GM18861 (cell line): ENCODE measurements around the gene TBCE.
"Not testable (repeated sequence)": the region's sequence is repeated elsewhere in the genome, so short reads cannot be mapped to it uniquely, and the experiment has no call there.

Experiments
- ATAC-seq: cut with Tn5 transposase; IDR thresholded peaks from one replicate; pipeline ENCODE4 v1.9.1; 2021; ENCODE audit not compliant: unreplicated experiment

TBCE gene

DNA sequence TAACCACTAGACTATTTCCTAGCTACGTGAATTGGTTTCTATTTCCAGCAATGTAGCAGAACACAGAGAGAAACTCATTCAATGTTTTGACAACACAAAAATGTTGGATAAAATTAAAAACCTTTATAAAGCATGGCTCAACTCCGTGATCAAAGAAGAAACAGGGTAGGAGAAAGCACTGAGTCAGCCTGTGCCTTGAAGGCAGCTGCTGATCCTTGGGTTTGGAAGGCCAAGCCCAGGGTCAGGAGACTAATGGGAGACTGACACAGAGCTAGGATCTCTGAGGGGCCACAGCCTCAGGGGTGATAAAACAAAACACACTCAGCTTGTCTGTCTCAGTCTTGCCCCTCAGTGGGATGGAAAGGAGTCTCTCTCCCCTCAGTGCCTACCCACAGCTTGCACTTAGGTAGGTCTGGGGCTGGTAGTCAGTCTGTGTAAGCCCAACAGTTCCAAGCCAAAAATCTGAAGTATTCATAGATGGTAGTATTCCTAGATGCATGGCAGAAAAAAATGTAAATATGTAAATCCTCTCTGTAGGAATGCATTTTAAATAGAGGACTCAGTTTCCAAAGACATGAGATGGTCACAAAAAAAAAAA lies 83.8 kb downstream of the TBCE start:
- ATAC-seq = no peak

DNA sequence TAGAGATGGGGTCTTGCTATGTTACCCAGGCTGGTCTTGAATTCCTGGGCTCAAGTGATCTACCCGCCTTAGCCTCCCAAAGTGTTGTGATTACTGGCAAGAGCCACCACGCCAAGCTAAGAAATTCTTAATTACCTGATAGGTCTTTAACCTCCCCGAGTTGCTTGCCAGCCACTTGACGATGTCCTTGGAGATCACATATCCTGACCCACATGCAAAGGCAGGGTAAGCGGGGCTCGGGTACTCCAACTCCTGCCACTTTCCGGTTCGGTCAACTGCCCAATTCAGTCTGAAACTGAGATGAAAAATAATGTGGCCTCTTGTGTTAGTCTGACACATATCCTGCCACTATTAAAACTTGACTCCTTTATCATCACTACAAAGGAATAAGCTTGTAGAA lies 86.8 kb downstream of the TBCE start:
- no peak for ATAC-seq

DNA sequence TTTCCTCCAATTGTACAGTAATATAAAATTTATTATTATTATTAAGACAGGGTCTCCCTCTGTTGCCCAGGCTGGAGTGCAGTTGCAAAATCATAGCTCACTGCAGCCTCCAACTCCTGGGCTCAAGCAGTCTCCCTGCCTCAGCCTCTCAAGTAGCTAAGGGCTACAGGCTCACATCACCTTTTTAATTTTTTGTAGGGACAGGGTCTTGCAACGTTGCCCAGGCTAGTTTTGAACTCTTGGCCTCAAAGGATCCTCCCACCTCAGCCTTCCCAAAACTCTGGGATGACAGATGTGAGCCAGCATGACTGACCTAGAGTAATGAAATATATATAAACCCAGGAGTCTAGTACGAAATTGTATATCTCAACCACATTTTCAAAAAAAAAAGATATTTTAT lies 87.9 kb downstream of the TBCE start:
- no peak for ATAC-seq

DNA sequence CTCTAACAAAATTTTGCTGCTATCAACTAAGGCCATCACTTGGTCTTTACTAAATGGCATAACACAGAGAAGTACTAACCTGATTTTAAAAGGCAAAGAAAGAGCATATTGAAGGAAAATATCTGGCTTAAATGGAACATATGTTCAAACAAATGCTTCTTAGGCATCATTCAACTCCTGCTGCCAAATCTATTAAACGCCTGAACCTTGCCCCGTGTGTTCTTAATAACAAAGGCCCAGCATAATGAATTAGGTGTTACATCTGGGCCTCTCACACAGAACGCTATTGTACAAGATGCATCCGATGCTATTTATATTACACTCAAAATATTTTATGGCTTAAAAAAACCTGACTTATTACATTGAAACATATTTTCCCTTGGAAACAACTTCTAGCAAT lies 88.6 kb downstream of the TBCE start:
- ATAC-seq = no peak

DNA sequence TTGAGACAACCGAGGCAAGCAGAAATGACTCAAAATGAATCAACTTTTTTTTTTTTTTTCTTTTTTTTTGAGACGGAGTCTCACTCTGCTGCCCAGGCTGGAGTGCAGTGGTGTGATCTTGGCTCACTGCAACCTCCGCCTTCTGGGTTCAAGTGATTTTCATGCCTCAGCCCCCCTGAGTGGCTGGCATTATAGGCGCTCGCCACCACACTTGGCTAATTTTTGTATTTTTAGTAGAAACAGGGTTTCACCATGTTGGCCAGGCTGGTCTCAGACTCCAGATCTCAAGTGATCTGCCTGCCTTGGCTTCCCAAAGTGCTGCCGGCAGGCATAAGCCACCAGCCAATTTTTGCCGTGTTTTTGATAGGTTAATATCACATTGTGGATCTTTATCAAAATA lies 90.6 kb downstream of the TBCE start:
- ATAC-seq = not testable (repeated sequence)

DNA sequence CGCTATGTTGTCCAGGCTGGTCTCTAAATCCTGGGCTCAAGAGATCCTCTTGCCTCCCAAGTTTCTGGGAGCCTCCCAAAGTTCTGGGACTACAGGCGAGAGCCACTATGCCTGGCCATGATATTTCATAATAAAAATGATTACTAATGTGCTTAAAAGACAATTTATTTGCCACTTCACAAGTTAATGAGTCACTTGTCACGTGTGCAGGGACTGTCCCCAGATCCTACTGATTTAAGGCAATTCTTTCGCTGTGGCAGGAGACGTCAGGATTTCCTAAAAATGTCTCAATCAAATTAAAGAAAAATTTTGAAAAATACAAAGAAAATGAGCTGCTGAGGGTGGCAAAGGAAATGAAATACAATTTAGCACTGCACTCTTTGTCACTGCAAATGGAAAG lies 93.5 kb downstream of the TBCE start:
- ATAC-seq = no peak

DNA sequence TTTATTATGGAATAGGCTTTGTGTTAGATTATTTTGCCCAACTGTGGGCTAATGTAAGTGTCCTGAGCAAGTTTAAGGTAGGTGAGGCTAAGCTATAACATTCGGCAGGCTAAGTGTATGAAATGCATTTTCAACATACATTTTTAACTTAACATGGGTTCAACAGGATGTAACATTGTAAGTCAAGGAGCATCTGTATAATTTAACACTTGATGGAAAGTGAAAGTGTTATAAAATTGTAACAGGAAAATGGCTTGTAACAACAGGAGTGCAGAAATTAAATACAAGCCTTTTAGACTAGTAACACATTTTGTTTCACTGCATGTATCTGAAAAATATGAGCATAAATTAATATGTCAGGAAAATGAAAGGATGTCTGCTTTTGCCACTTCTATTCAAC lies 94.7 kb downstream of the TBCE start:
- no peak for ATAC-seq

DNA sequence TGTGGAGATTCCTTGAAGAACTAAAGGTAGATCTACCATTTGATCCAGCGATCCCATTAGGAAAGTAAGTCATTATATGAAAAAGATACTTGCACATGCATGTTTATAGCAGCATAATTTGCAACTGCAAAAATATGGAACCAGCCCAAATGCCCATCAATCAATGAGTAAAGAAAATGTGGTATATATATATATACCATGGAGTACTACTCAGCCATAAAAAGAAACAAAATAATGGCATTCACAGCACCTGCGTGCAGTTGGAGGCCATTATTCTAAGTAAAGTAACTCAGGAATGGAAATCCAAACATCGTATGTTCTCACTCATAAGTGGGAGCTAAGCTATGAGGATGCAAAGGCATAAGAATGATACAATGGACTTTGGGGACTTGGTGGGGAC lies 95.6 kb downstream of the TBCE start:
- ATAC-seq = not testable (repeated sequence)

DNA sequence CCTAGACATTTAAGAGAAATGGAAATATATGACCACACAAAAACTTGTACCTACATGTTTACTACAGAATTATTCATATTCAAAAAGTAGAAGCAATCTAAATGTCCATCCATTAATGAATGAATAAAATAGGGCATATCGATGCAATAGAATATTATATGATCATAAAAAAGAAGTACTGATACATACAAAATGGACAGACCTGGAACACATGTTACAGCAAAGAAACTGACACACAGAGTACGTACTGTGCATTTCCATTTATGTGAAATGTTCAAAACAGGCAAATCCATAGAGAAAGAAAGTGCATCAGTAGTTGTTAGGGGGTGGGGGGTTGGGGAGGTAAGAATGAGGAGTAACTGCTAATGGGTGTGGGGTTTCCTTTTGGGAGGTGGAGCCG lies 97.8 kb downstream of the TBCE start:
- no peak for ATAC-seq

DNA sequence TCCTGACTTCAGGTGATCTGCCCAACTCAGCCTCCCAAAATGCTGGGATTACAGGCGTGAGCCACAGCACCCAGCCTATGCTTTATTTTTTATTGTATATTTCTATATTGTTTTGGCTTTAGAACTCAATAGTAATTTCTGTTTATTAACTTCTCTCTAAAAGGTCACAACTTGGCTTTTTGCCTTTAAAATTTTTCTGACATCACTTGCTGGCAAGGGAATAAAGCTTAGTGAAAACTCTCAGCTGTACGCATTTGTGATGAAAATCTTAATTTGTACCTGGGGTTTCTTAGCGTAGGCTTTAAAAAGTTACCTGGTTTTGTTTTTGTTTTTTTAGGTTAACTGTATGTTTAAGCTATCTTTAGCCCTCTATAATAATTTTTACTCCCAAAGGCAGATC lies 100.8 kb downstream of the TBCE start:
- ATAC-seq = no peak

DNA sequence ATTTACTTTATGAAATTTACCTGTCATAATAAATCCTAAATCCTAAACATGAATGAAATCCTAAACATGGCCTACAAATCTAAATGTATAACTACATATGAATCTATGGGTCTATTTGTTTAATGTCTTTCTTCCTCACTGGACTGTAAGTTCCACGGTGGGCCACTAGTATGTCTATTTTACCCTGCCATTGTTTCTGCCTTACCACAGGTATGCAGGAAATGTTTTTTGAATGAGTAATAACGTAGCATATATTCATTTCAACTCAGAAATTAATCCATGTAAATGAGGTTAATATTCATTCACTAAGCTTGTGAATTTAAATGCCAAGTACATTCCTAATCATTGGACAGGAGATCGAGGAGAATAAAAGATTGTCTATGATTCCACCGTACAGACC lies 101.7 kb downstream of the TBCE start:
- ATAC-seq = no peak

DNA sequence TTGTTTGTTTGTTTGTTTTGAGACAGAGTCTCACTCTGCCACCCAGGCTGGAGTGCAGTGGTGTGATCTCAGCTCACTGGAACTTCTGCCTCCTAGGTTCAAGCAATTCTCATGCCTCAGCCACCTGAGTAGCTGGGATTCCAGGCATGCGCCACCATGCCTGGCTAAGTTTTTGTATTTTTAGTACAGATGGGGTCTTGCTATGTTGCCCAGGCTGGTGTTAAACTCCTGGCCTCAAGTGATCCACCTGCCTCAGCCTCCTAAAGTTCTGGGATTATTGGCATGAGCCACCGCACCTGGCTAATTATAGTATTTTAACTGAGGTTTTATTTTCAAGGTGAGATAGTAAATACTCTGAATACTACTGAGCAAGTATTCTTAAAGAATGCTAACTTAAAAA lies 102.7 kb downstream of the TBCE start:
- ATAC-seq = not testable (repeated sequence)

DNA sequence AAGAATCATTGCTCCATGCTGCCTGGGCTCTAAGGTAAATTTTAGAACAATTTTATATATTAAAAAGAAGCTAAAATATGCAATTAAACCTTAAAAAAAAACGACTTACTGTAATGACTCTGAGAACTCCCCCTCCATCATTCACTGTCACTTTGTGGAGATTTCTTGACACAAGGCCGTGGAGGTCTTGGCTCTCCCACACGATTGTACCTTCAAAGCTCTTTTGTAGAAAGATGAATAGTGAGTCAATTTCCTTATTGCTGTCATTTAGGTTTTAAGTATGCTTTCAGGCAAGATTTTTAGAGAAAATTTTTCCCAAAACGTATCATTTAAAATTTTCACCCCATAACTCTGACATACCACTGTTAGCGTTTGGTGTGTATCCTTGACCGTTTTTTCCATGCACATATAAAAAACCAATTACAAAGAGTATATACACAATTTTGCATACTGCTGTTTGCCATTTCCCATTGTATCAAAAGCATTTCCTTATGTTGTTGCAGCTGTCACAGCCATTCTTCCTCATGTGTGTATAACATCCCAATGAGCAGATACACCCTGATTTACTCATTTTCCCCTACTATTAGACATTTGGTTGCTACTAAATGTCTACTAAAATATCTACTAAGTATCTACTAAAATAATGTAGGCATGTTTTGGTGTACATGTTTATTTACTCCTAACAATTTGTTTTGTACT lies 103.7 kb downstream of the TBCE start:
- ATAC-seq = no peak

DNA sequence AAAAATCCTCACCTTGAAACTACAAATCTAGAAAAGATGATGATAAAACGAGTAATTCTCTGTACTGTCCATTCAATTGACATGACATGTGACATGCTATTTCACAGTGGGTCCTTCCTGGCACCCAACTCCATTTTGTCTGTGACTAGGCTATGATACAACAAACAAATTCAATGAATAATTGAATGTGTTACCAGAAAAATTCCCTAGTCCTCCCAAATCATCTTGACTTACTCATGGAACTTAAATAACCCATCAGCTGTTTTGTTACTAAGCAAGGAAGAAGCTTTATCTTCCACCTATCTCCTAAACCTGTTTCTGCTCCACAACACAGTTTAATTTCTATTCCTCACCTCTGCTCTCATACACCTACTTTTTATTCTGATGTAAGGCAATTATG lies 106.6 kb downstream of the TBCE start:
- ATAC-seq = no peak

DNA sequence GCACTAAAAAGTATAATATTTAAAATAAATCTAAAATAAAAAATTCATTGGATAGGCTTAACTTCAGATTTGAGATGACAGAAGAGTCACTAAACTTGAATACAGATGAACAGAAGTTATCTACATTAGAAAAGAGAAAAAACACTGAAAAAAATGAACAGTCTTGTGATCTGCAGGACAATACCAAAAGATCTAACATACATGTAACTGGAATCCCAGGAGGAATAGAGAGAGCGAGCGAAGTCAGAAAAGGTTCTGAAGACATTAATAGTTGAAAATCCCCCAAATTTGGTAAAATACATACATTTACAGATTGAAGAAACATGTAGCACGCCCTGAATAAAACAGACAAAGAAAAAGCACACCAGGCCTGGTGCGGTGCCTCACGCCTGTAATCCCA lies 115.9 kb downstream of the TBCE start:
- no peak for ATAC-seq

DNA sequence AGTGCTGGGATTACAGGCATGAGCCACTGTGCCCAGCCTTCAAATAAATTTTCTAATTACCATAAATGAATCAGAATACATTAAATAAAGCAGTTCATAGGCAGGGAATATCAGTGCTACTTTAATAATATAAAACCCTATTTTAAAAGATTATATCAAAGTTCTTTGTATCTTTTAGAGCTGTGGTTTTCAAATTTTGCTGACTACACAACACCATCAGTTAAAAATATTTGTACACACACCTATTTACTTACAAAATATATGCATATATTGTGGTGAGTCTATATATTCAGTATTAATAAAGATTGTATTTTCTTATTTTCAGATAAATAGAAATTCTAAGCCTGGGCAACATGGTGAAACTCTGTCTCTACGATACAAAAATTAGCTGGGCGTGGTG lies 118.3 kb downstream of the TBCE start:
- ATAC-seq = no peak

DNA sequence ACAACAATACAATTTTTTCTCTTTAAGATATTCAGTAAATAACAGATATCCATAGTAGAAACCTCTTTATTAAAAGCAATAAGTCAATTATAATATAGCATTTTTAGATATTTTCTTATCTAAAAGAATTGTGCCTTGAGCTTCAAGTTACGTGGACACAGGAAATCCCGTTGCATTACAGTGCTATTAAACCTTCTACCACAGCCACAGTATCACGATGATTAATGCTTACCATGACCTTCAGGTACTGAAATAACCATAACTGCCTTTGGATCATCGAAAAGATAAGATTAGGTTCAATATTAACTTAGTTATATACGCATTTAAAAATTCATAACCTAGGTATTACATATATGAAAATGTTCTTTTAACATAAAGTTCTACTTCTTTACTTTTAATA lies 119.1 kb downstream of the TBCE start:
- no peak for ATAC-seq

DNA sequence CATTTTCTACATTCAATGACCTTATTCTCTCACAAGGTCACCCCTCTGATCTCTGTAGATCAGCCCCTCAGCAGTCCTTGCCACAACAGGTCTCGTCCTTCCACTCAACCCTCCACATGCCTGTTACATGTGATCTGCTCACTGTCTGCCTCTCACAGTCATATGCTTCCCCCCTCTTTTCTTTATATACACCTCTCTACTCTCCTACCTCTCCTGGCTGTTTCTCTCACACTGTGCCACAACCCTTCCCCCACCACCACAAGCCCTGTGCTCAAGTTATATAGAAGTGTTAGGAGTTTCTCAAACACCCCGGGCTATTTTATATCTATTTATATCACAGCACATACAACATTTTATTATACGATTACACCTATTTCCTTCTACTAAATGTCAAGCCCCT lies 124.4 kb downstream of the TBCE start:
- no peak for ATAC-seq

DNA sequence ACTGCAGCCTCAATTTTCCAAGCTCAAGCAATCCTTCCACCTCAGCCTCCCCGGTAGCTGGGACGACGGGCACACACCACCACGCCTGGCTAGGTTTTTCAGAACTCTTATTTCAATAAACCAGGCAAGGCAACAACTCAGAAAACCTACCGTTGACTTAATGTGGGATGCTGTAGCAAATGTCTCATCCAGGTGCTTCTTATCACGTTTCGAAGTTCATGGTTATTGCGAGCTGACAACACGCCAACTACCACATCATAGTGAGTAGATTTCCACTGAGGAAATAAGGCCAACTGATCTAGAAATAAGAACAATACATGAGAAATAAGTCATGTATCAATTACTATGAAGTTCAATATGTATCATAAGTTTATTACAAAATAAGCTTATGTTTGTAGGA lies 127.3 kb downstream of the TBCE start:
- no peak for ATAC-seq

DNA sequence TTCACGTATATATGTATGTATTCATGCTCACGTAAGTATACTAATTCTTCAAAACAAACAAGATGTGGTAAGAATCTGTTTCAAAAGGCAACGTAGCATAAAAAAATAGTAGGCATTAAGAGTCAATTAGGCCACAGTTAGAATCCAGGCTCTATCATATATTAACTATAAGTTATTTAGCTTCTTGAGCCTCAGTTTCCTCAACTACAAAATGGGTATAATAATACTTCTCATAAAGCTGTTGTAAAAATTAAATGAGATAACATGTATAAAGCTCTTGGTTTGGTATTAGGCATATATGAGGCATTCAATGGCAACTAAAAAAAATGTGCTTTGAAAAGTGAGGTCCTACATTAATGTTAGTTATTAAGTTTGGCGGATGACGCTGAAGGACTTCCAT lies 127.8 kb downstream of the TBCE start:
- ATAC-seq = no peak

DNA sequence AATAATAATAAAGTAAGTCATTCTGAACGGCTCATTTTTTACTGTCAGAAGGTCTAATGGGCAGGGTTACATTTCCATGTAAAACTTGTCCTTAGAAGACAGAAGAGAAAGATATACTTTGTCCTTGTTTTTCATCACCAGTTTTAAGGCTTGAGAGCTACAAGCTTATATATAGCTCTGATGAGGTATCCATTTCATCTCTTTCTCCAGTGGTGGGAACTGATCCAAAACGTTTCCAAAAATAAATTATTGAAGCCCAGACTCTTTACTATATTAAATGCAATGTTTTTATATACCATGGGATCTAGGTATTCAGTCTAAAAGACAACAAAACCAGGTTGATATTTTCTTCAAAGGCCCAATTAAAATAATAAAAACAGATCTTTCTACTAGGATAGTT lies 128.3 kb downstream of the TBCE start:
- no peak for ATAC-seq

DNA sequence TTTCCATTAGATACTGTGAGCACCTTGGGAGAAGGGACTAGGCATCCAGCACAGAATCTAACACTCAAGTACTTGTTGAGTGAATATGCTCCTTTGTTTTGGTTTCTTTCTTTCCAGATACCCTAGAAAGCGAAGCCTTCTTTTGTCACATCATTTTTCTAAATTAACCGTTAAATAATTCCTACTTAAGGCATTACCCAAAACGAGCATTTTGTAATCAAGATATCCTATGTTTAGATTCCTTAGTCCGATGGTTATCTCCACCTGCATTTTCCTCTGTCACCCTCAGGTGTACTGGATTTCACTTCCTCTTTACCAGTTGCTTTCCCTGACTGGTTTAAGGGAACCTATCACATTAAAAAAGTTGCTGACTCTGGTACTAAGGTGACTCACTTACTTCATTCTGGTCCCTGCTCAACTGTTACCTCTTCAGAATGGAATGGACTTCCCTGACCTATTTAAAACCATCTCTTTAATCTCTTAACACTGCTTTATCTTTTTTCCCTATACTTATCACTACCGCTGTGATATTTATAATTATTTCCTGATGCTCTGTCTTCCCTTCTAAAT lies 133.8 kb downstream of the TBCE start:
- no peak for ATAC-seq
